Measurements from ENCODE around the gene APOD.

GRCh38 chr3:195587824-195588223, 4.1 kb upstream of the APOD start:
- TF ChIP-seq POLR2A (IDR thresholded peaks at IDR 0.05) (no peak), CTCF (IDR thresholded peaks at IDR 0.05) (no peak)

All from tibial nerve (tissue), 3 donors.